HepG2 (cell line): Measurements from ENCODE around the gene SYTL2. TPM values are rescaled to one million over a fixed set of nuclear protein-coding genes. Genes with fewer than 3 reads are reported as not detected.

ENCODE experiments used
- ATAC-seq: fragments of 200-7000 bp; cut with Tn5 transposase; 3 replicates; pipeline ENCODE4 v1.9.1; 2020; ENCODE audit warnings: mild to moderate bottlenecking, moderate library complexity
- BruUV-seq: library from RNA; stranded (reverse); fragments of 400-500 nt; replicated peaks from 2 replicates; lab custom pipeline; 2021; lab: Mats Ljungman, UMichigan
- CTCF ChIA-PET: fragments of 300-600 bp; formaldehyde crosslinking; extraction: SDS; loops from one replicate; lab custom pipeline; 2021; ENCODE audit warnings: low total read pairs, inconsistent platforms, low intra/inter-chr PET ratio; lab: Yijun Ruan, JAX
- POLR2A ChIA-PET: fragments of 350-600 bp; sonication (Branson Sonifier 250); formaldehyde crosslinking; loops from one replicate; lab custom pipeline; 2020; ENCODE audit warnings: antibody characterized with exemption, inconsistent platforms; lab: Yijun Ruan, JAX
- DNase-seq: peaks from one replicate; pipeline ENCODE4 v3.0.0-alpha.2; 2015; ENCODE audit warnings: low spot score
- FAIRE-seq: peaks from 3 replicates; lab custom pipeline; 2011; peaks lifted over from hg19 to GRCh38; lab: Jason Lieb, UNC
- H2AFZ ChIP-seq: one replicate; pipeline ENCODE4 v1.6.1; 2011; ENCODE audit warnings: low read length, inconsistent platforms
- H3K27ac ChIP-seq: fragments of 300-600 bp; 3 replicates; pipeline ENCODE4 v1.8.0; 2011; ENCODE audit warnings: mixed run types, mild to moderate bottlenecking, mixed read lengths, low read length, inconsistent platforms; ENCODE audit not compliant: insufficient read depth; ENCODE audit errors: extremely low read length
- H3K27me3 ChIP-seq, 2 experiments: fragments of 200-600 bp in 1 of 2; 2 replicates in 1 of 2; 3 replicates in 1 of 2; pipeline versions ENCODE4 v1.6.0 to v1.8.0; 2011; ENCODE audit warnings: low read length in 2 of 2, mild to moderate bottlenecking in 2 of 2, moderate library complexity in 2 of 2, inconsistent platforms in 1 of 2; ENCODE audit not compliant: insufficient read depth in 2 of 2, control insufficient read depth in 1 of 2
- H3K36me3 ChIP-seq, 2 experiments: fragments of 200-600 bp in 1 of 2; replicated peaks in 1 of 2; 2 replicates in 1 of 2; 3 replicates in 1 of 2; pipeline versions ENCODE4 v1.5.1 to v1.8.0; 2011; ENCODE audit warnings: low read length in 2 of 2, inconsistent platforms in 1 of 2; ENCODE audit not compliant: insufficient read depth in 2 of 2, control insufficient read depth in 1 of 2
- H3K4me1 ChIP-seq: 2 replicates; pipeline ENCODE4 v1.5.1; 2012; ENCODE audit warnings: low read length, inconsistent platforms; ENCODE audit not compliant: insufficient read depth
- H3K4me2 ChIP-seq: 2 replicates; pipeline ENCODE4 v1.6.0; 2011; ENCODE audit warnings: low read depth, low read length, inconsistent platforms
- H3K4me3 ChIP-seq, 3 experiments: fragments of 200-600 bp in 1 of 3; sonication (generic), shearing (Covaris generic) in 1 of 3; replicated peaks in 1 of 3; 2 replicates each; pipeline ENCODE4 v1.5.1; 2011 to 2016; ENCODE audit warnings: low read length in 3 of 3, inconsistent platforms in 2 of 3, low read depth in 2 of 3, mild to moderate bottlenecking in 2 of 3, control low read depth in 1 of 3, mixed read lengths in 1 of 3; ENCODE audit not compliant: insufficient read depth in 1 of 3
- H3K79me2 ChIP-seq: one replicate; pipeline ENCODE4 v1.6.1; 2011; ENCODE audit warnings: low read length, inconsistent platforms; ENCODE audit not compliant: insufficient read depth
- H3K9ac ChIP-seq: 2 replicates; pipeline ENCODE4 v1.6.0; 2011; ENCODE audit warnings: mild to moderate bottlenecking, low read depth, low read length, inconsistent platforms; ENCODE audit not compliant: insufficient read depth
- H3K9me3 ChIP-seq: 2 replicates; pipeline ENCODE4 v1.5.1; 2012; ENCODE audit warnings: mild to moderate bottlenecking, low read length
- H4K20me1 ChIP-seq: 2 replicates; pipeline ENCODE4 v1.6.0; 2011; ENCODE audit warnings: inconsistent platforms, mild to moderate bottlenecking, low read length, moderate library complexity; ENCODE audit not compliant: insufficient read depth
- BCL6 ChIP-seq: IDR thresholded peaks from 2 replicates; pipeline ENCODE4 v1.6.1; 2016; ENCODE audit warnings: missing genetic modification reagents, missing compliant biosample characterization
- CBX5 ChIP-seq: sonication (generic); formaldehyde crosslinking; IDR thresholded peaks from 2 replicates; pipeline ENCODE4 v1.4.0; 2020; ENCODE audit warnings: missing genetic modification reagents, borderline replicate concordance
- ERF ChIP-seq: IDR thresholded peaks from 2 replicates; pipeline ENCODE4 v1.6.1; 2018; ENCODE audit warnings: missing biosample characterization, missing genetic modification reagents
- KDM5B ChIP-seq: sonication (generic); formaldehyde crosslinking; IDR thresholded peaks from 2 replicates; pipeline ENCODE4 v1.4.0; 2020; ENCODE audit warnings: missing genetic modification reagents, mild to moderate bottlenecking, borderline replicate concordance
- MTF2 ChIP-seq: sonication (generic); formaldehyde crosslinking; IDR thresholded peaks from 2 replicates; pipeline ENCODE4 v1.5.0; 2020; ENCODE audit warnings: missing genetic modification reagents, borderline replicate concordance
- NCOR1 ChIP-seq: fragments of 200-600 bp; sonication (generic); IDR thresholded peaks from 2 replicates; pipeline ENCODE4 v1.7.0; 2017; ENCODE audit warnings: antibody characterized with exemption, low read length, borderline replicate concordance
- SPEN ChIP-seq: sonication (generic); formaldehyde crosslinking; IDR thresholded peaks from 2 replicates; pipeline ENCODE4 v1.5.1; 2020; ENCODE audit warnings: low read depth, mild to moderate bottlenecking, missing genetic modification reagents
- ZNF333 ChIP-seq: sonication (generic); formaldehyde crosslinking; IDR thresholded peaks from 2 replicates; pipeline ENCODE4 v1.4.0; 2020; ENCODE audit warnings: mild to moderate bottlenecking, missing genetic modification reagents, borderline replicate concordance
- ZNF563 ChIP-seq: sonication (generic); formaldehyde crosslinking; IDR thresholded peaks from 2 replicates; pipeline ENCODE4 v1.8.0; 2022; ENCODE audit warnings: mild to moderate bottlenecking, moderate library complexity, missing genetic modification reagents
- ZSCAN12 ChIP-seq: sonication (generic); formaldehyde crosslinking; IDR thresholded peaks from 2 replicates; pipeline ENCODE4 v1.9.0; 2021; ENCODE audit warnings: mild to moderate bottlenecking, missing genetic modification reagents
- ZSCAN30 ChIP-seq: sonication (generic); formaldehyde crosslinking; IDR thresholded peaks from 2 replicates; pipeline ENCODE4 v1.5.0; 2020; ENCODE audit warnings: mild to moderate bottlenecking, missing genetic modification reagents
- WGBS: methylation state at CpG from one replicate; pipeline ENCODE4 v1.1.6; 2017; ENCODE audit warnings: low lambda C conversion rate; 5-methylcytosine and 5-hydroxymethylcytosine counted together
- in situ Hi-C: cut with HindIII; loops from 2 replicates; pipeline ENCODE4 v1.10.0; 2017; ENCODE audit warnings: low pct_unique_long_range_greater_than_20kb; ENCODE audit not compliant: extremely low pct_ligation_motif_present
- intact Hi-C: fragments of 100-400 bp; cut with micrococcal nuclease; formaldehyde crosslinking; loops from one replicate; pipeline ENCODE4 v1.10.0; 2022; ENCODE audit not compliant: unreplicated experiment
- polyA plus RNA-seq, 8 experiments: library from polyadenylated mRNA; depleted of rRNA in 3 of 8; stranded (reverse) in 7 of 8; unstranded in 1 of 8; fragments of >200 nt; fragmentation: Illumina TruSeq in 4 of 8; extraction: Trizol in 4 of 8; gene quantifications; 2 replicates each; pipeline versions ENCODE4 v1.2.1 to v1.2.3, GENCODE V29; 2011 to 2016; ENCODE audit warnings: low read depth in 4 of 8, missing spikeins in 1 of 8, mixed read lengths in 1 of 8; ENCODE audit not compliant: insufficient read depth in 1 of 8
- total RNA-seq, 5 experiments: library from RNA; depleted of rRNA; stranded (reverse); fragments of >200 nt; fragmentation: Illumina TruSeq; extraction: Trizol; gene quantifications; 2 replicates each; pipeline ENCODE4 v1.2.3, GENCODE V29; 2016; ENCODE audit warnings: low read depth in 1 of 5
- TF ChIP-seq, protein P1 (sequence below): sonication (generic); formaldehyde crosslinking; IDR thresholded peaks from 2 replicates; pipeline ENCODE4 v1.5.0; 2020; ENCODE audit warnings: missing genetic modification reagents
- TF ChIP-seq, protein P2 (sequence below): IDR thresholded peaks from 2 replicates; pipeline ENCODE4 v1.6.1; 2016; ENCODE audit warnings: low read depth, borderline replicate concordance
- TF ChIP-seq, protein P3 (sequence below): sonication (generic); formaldehyde crosslinking; IDR thresholded peaks from 2 replicates; pipeline ENCODE4 v1.8.0; 2022; ENCODE audit warnings: missing genetic modification reagents, low read depth, mild to moderate bottlenecking, borderline replicate concordance
- TF ChIP-seq, protein P4 (sequence below): sonication (generic); formaldehyde crosslinking; conservative IDR thresholded peaks from 2 replicates; pipeline ENCODE4 v1.4.0; 2020; ENCODE audit warnings: mild to moderate bottlenecking, missing genetic modification reagents, moderate library complexity

SYTL2 gene
- total and polyA plus RNA-seq, 2 of the 13 experiments (the other 11 are each of a cell fraction or from before 2014, with no cell fraction given): 0.77 to 0.90 TPM

DNA sequence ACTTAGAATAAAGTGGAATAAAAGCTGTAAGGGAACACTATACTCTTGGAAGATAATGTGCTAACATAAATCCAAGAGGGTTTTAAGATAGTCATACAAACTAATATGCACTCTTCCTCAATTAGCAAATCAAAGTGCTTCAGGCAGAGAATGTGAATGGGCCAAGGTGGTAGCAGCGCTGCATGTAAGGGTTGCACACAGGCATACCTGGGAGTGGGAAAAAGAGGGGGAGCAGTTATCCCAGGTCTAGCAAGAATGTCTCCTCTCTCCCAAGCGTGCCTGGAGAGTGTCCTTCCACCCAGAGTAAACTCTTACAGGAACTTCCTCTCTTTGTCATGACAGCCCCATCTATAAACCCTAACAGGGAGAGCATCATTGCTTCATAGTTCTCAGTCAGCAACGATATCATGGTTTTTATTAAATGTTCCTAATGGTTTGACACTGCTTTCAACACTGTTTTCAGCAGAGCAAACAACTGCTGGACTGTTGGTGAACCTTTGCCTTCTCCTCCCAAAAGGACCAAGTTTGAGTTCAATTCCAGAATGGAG, 61.6 kb downstream of the SYTL2 start (continued):
- TF ChIP-seq, protein P1, sequence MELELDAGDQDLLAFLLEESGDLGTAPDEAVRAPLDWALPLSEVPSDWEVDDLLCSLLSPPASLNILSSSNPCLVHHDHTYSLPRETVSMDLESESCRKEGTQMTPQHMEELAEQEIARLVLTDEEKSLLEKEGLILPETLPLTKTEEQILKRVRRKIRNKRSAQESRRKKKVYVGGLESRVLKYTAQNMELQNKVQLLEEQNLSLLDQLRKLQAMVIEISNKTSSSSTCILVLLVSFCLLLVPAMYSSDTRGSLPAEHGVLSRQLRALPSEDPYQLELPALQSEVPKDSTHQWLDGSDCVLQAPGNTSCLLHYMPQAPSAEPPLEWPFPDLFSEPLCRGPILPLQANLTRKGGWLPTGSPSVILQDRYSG: no peak

DNA sequence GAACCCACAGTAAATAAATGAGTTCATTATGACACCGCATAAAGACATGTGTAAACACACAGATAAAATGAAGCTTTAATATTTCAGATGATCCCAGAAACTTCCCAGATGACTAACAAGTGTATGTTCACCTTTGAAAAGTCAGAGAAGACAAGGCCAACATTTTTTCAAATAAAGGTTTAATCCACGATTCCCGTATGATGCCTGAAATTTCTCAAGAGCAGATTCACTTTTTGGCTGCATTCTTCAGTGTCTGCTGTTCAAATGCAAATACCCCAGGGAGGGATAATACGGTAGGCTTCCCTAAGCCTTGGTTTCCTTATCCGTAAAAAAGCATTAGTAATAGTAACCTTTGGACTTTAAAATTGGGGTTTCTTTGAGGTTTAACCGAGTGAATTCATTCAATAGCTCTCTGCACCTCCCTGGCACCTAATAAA, 62.5 kb downstream of the SYTL2 start:
- ATAC-seq: no peak

More for the DNA sequence above, 62.5 kb downstream of the SYTL2 start:
- Histone ChIP-seq H2AFZ (no peak overlapping the region), H3K79me2 (no peaks in the 10 kb centered on the region), H3K36me3 (no peaks in the 10 kb centered on the region), H3K9ac (no peak overlapping the region), H3K4me1 (no peaks in the 10 kb centered on the region), H3K27ac (no peak overlapping the region), H3K27me3 (no peaks in the 10 kb centered on the region), H4K20me1 (no peaks in the 10 kb centered on the region), H3K4me2 (no peak overlapping the region)
- ChIA-PET POLR2A (no interaction called here), CTCF (no interaction called here)
- in situ Hi-C loops: no loop called here
- TF ChIP-seq, protein P2, sequence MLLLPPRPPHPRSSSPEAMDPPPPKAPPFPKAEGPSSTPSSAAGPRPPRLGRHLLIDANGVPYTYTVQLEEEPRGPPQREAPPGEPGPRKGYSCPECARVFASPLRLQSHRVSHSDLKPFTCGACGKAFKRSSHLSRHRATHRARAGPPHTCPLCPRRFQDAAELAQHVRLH (CRISPR knock-in tag): no peak
- TF ChIP-seq CBX5 (CRISPR knock-in tag) (no peak), ZNF563 (CRISPR knock-in tag) (no peak), ERF (no peak), ZSCAN12 (CRISPR knock-in tag) (no peak), KDM5B (CRISPR knock-in tag) (no peak), BCL6 (CRISPR knock-in tag) (no peak), SPEN (CRISPR knock-in tag) (no peak), MTF2 (CRISPR knock-in tag) (no peak), NCOR1 (no peak), ZSCAN30 (CRISPR knock-in tag) (no peak), ZNF333 (CRISPR knock-in tag) (no peak)
- TF ChIP-seq, protein P3, sequence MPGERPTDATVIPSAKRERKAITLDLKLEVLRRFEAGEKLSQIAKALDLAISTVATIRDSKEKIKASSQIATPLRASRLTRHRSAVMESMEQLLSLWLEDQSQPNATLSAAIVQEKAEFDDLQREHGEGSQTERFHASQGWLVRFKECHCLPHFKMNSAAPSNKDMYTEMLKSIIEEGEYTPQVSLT: no peak
- TF ChIP-seq, protein P4, sequence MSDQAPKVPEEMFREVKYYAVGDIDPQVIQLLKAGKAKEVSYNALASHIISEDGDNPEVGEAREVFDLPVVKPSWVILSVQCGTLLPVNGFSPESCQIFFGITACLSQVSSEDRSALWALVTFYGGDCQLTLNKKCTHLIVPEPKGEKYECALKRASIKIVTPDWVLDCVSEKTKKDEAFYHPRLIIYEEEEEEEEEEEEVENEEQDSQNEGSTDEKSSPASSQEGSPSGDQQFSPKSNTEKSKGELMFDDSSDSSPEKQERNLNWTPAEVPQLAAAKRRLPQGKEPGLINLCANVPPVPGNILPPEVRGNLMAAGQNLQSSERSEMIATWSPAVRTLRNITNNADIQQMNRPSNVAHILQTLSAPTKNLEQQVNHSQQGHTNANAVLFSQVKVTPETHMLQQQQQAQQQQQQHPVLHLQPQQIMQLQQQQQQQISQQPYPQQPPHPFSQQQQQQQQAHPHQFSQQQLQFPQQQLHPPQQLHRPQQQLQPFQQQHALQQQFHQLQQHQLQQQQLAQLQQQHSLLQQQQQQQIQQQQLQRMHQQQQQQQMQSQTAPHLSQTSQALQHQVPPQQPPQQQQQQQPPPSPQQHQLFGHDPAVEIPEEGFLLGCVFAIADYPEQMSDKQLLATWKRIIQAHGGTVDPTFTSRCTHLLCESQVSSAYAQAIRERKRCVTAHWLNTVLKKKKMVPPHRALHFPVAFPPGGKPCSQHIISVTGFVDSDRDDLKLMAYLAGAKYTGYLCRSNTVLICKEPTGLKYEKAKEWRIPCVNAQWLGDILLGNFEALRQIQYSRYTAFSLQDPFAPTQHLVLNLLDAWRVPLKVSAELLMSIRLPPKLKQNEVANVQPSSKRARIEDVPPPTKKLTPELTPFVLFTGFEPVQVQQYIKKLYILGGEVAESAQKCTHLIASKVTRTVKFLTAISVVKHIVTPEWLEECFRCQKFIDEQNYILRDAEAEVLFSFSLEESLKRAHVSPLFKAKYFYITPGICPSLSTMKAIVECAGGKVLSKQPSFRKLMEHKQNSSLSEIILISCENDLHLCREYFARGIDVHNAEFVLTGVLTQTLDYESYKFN: no peak
- TF ChIP-seq, all 625 proteins: peak for 0
- 19% methylated on average over 6 of the region's 6 CpGs for WGBS
- Histone ChIP-seq H3K9me3 (no peaks in the 10 kb centered on the region), H3K4me3 (no peak overlapping the region)
- DNase-seq (no peak), FAIRE-seq (no peak)
- intact Hi-C loops: no loop called here
- no TSS peak for BruUV-seq
